Body of pancreas (tissue), 4 donors: Measurements from ENCODE around the gene METTL1. TPM values are rescaled to one million over a fixed set of nuclear protein-coding genes. Genes with fewer than 3 reads are reported as not detected.

Experiments
- ATAC-seq: fragments of 150-250 bp; one replicate; pipeline ENCODE4 v1.9.1; 2016
- DNase-seq, 4 donors: peaks; one replicate each; pipeline ENCODE4 v3.0.0-alpha.2; 2019
- H3K27ac ChIP-seq, 4 donors: fragments of 200-600 bp; sonication (generic); 1 replicate in 3 of 4; 2 replicates in 1 of 4; pipeline versions ENCODE4 v1.5.1 to v1.6.1; 2016 to 2019; ENCODE audit warnings: mild to moderate bottlenecking in 1 of 4, mixed read lengths in 1 of 4, moderate library complexity in 1 of 4
- H3K27me3 ChIP-seq, 2 donors: fragments of 200-600 bp; sonication (generic); one replicate each; pipeline ENCODE4 v1.6.0; 2016; ENCODE audit warnings: mild to moderate bottlenecking in 1 of 2
- H3K36me3 ChIP-seq, 2 donors: fragments of 200-600 bp; sonication (generic); replicated peaks in 1 of 2; 2 replicates each; pipeline ENCODE4 v1.5.1; 2016; ENCODE audit warnings: low read depth in 2 of 2; ENCODE audit not compliant: insufficient read depth in 1 of 2
- H3K4me1 ChIP-seq: fragments of 200-600 bp; sonication (generic); one replicate; pipeline ENCODE4 v1.6.0; 2016
- H3K4me3 ChIP-seq, 2 donors: fragments of 200-600 bp; sonication (generic); 1 replicate in 1 of 2; 2 replicates in 1 of 2; pipeline ENCODE4 v1.5.1; 2016 to 2019
- H3K9me3 ChIP-seq, 3 donors: fragments of 200-600 bp; sonication (generic); 1 replicate in 2 of 3; 2 replicates in 1 of 3; pipeline ENCODE4 v1.5.1; 2016
- POLR2A ChIP-seq, 3 donors: fragments of 450-650 bp; IDR thresholded peaks; one replicate each; pipeline ENCODE4 v1.6.1; 2016; ENCODE audit warnings: antibody characterized with exemption in 3 of 3, mild to moderate bottlenecking in 2 of 3
- WGBS, 2 donors: methylation state at CpG; one replicate each; pipeline ENCODE4 v1.1.5; 2017; 5-methylcytosine and 5-hydroxymethylcytosine counted together
- intact Hi-C: fragments of 100-400 bp; cut with DNase I; formaldehyde crosslinking; loops from one replicate; pipeline ENCODE4 v1.15.1; 2023
- total RNA-seq, 2 donors: library from RNA; depleted of rRNA; stranded (reverse); fragments of >200 nt; gene quantifications; one replicate each; pipeline ENCODE4 v1.1.0, GENCODE V29; 2016
- TF ChIP-seq, protein P1 (sequence below), 7 experiments: fragments of 450-650 bp in 4 of 7; fragments of 200-600 bp in 3 of 7; sonication (generic) in 3 of 7; IDR thresholded peaks; one replicate each; pipeline ENCODE4 v1.5.1; 2016 to 2019; ENCODE audit warnings: antibody characterized with exemption in 7 of 7

METTL1 gene
- total RNA-seq, 2 donors from 2014 or later: 16.1 to 23.1 TPM

DNA sequence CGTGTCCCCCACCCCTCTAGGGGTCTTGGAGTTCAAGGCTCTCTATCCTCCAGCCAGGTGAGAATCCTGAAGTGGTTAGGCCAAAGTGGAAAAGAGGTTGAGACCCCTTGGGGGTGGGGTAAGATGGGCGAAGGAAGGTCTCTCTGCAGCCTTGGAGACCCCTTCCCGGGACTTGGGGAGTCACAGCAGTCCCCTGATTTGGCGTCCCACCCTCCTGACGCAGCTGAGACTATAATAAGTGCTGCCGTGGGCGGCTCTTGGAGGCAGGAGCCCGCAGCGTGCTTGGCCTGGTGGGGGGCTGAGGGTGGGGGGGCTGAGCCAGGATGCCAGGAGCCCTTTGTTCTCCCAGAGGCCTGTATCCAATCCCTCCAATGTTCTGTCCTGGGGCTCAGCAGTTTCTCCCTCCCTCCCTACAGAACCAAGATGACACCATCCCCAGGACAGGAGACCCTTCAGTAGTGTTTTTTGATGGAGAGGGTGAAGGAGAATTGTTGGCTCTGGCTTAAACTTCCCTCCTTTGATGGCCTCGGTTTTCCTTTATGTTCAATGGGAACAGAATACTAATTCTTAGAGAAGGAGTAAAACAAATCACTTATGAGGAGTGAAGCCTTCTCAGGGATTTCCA lies 31.9 kb downstream of the METTL1 start:
- no peak for TF ChIP-seq POLR2A (IDR thresholded peaks at IDR 0.05)
- TF ChIP-seq, protein P1, sequence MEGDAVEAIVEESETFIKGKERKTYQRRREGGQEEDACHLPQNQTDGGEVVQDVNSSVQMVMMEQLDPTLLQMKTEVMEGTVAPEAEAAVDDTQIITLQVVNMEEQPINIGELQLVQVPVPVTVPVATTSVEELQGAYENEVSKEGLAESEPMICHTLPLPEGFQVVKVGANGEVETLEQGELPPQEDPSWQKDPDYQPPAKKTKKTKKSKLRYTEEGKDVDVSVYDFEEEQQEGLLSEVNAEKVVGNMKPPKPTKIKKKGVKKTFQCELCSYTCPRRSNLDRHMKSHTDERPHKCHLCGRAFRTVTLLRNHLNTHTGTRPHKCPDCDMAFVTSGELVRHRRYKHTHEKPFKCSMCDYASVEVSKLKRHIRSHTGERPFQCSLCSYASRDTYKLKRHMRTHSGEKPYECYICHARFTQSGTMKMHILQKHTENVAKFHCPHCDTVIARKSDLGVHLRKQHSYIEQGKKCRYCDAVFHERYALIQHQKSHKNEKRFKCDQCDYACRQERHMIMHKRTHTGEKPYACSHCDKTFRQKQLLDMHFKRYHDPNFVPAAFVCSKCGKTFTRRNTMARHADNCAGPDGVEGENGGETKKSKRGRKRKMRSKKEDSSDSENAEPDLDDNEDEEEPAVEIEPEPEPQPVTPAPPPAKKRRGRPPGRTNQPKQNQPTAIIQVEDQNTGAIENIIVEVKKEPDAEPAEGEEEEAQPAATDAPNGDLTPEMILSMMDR (IDR thresholded peaks at IDR 0.05): no peak
- 40 to 46% methylated on average over 4 to 10 of the region's 10 CpGs for WGBS, 2 donors
- H3K27ac ChIP-seq: no peak overlapping the region
- peaks cover 38% of the 10 kb centered on the region for H3K4me1 ChIP-seq
- H3K27me3 ChIP-seq: peaks cover 11 to 46% of the 10 kb centered on the region in 2 donors
- no peak for DNase-seq
- intact Hi-C loops: no loop called here
- H3K4me3 ChIP-seq: no peak overlapping the region
- no peak for ATAC-seq
- no peaks in the 10 kb centered on the region for H3K9me3 ChIP-seq
- H3K36me3 ChIP-seq: no peaks in the 10 kb centered on the region

- intact Hi-C loops: no loop called here
- Histone ChIP-seq H3K4me1 (peaks cover 36% of the 10 kb centered on the region), H3K4me3 (no peak overlapping the region), H3K9me3 (no peaks in the 10 kb centered on the region), H3K36me3 (no peaks in the 10 kb centered on the region), H3K27me3 (peaks cover 11 to 48% of the 10 kb centered on the region in 2 donors), H3K27ac (no peak overlapping the region)
- WGBS, 2 donors: 18 to 24% methylated on average over 7 of the region's 7 CpGs
- TF ChIP-seq, protein P1 (IDR thresholded peaks at IDR 0.05): no peak
- no peak for TF ChIP-seq POLR2A (IDR thresholded peaks at IDR 0.05)
- ATAC-seq (no peak), DNase-seq (no peak)
Observed at GRCh38 chr12:57739387-57739786, 32.5 kb downstream of the METTL1 start.

- H3K4me1 ChIP-seq: peaks cover 31% of the 10 kb centered on the region
- no peaks in the 10 kb centered on the region for H3K9me3 ChIP-seq
- H3K27ac ChIP-seq: no peak within 1 kb of the TSS
- WGBS, 2 donors: 4 to 21% methylated on average over 32 to 34 of the region's 36 CpGs
- H3K27me3 ChIP-seq: peaks cover 11 to 48% of the 10 kb centered on the region in 2 donors
- no peak within 1 kb of the TSS for H3K4me3 ChIP-seq
- ATAC-seq (no peak), DNase-seq (no peak)
- no peak for TF ChIP-seq POLR2A (IDR thresholded peaks at IDR 0.05)
- TF ChIP-seq, protein P1 (IDR thresholded peaks at IDR 0.05): no peak
- H3K36me3 ChIP-seq: no peaks in the 10 kb centered on the region
- intact Hi-C loops: no loop called here
Observed at GRCh38 chr12:57738661-57739237, 33.2 kb downstream of the METTL1 start, which contains the start of gene AGAP2. Gene AGAP2 (minus strand): TSS chr12:57738742. CDS start chr12:57738246, 496 bp downstream.

DNA sequence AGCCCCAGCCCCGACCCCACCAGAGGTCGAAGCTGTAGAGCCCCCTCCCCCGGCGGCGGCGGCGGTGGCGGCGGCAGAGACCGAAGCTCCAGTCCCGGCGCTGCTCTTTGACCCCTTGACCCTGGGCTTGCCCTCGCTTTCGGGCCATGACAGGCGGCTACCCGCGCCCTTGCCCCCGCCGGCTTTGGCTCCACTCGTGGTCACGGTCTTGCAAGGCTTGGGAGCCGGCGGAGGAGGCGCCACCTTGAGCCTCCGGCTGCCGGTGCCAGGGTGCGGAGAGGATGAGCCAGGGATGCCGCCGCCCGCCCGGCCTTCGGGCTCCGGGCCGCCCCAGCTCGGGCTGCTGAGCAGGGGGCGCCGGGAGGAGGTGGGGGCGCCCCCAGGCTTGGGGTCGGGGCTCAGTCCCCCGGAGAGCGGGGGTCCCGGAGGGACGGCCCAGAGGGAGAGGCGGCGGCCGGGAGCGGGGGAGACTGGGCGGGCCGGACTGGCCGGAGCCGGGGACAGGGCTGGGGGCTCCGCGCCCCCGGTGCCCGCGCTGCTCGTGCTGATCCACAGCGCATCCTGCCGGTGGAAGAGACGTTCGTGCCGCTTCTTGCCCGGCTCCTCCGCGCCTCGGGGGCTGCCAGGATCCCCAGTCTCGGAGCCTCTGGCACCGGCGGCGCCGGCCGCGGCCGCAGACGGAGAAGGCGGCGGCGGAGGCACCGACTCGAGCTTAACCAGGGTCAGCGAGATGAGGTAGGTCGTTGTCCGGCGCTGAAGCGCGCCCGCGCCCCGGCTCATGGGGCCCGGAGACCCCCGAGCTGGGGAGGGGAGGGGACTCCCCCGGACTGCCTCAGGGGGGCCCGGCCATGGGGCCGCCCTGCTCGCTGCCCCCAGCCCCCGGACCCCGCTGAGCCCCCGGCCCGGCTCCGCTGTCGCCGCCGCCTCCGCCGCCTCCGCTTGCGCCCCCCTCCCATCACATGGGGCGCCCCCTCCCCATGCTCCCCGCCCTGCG lies 34.1 kb downstream of the METTL1 start:
- 15% methylated on average over 72 of the region's 110 CpGs; no CpG with 5 or more reads in 1 of the 2 donors for WGBS, 2 donors
- DNase-seq (peak in 1 of 4 donors; percentile 38), ATAC-seq (peak; percentile 26)
- no peak overlapping the region for H3K4me3 ChIP-seq
- no peaks in the 10 kb centered on the region for H3K9me3 ChIP-seq
- H3K27ac ChIP-seq: no peak overlapping the region
- H3K36me3 ChIP-seq: no peaks in the 10 kb centered on the region
- TF ChIP-seq, protein P1 (IDR thresholded peaks at IDR 0.05): peak in 4 of 7 experiments; percentile 8 to 21 (median 12)
- no peak for TF ChIP-seq POLR2A (IDR thresholded peaks at IDR 0.05)
- H3K4me1 ChIP-seq: peaks cover 31% of the 10 kb centered on the region
- intact Hi-C loops: no loop called here
- peaks cover 11 to 48% of the 10 kb centered on the region in 2 donors for H3K27me3 ChIP-seq
